Fibroblast of lung (primary cell): ENCODE results near the gene TCFL5.

Source experiments
- EZH2 ChIP-seq: IDR thresholded peaks from 2 replicates; pipeline ENCODE4 v1.5.1; 2012; ENCODE audit warnings: low read length, control low read depth, mild to moderate bottlenecking; ENCODE audit errors: missing control alignments
- TF ChIP-seq, protein P1 (sequence below), 2 donors: IDR thresholded peaks in 1 of 2; conservative IDR thresholded peaks in 1 of 2; 1 replicate in 1 of 2; 2 replicates in 1 of 2; pipeline ENCODE4 v1.5.1; 2011 to 2012; ENCODE audit warnings: low read length in 2 of 2, control low read depth in 1 of 2, inconsistent platforms in 1 of 2, low read depth in 1 of 2, mild to moderate bottlenecking in 1 of 2

DNA sequence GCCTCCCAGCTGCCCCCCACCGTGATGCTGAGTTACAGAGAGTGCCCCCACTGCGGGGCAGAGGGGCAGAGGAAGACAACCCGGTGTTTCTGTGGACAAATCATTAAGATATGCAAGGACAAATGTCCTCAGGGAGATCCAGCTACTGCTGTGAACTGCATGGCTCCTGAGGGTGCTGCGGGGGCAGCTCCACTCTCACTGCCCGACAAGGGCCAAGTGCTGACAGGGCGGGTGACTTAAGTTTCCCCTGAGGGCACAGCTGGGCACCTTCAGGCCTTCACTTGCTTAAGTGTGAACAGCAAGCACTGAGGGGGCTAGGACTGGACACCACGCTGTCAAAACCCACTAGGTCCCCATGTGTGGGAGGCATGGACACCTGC lies 26.2 kb upstream of the TCFL5 start:
- TF ChIP-seq, protein P1, sequence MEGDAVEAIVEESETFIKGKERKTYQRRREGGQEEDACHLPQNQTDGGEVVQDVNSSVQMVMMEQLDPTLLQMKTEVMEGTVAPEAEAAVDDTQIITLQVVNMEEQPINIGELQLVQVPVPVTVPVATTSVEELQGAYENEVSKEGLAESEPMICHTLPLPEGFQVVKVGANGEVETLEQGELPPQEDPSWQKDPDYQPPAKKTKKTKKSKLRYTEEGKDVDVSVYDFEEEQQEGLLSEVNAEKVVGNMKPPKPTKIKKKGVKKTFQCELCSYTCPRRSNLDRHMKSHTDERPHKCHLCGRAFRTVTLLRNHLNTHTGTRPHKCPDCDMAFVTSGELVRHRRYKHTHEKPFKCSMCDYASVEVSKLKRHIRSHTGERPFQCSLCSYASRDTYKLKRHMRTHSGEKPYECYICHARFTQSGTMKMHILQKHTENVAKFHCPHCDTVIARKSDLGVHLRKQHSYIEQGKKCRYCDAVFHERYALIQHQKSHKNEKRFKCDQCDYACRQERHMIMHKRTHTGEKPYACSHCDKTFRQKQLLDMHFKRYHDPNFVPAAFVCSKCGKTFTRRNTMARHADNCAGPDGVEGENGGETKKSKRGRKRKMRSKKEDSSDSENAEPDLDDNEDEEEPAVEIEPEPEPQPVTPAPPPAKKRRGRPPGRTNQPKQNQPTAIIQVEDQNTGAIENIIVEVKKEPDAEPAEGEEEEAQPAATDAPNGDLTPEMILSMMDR (conservative IDR thresholded peaks at IDR 0.05 in 1 of 2, IDR thresholded peaks at IDR 0.05 in 1 of 2; ENCODE audit: low read depth in 1 of 2, low read length in 2 of 2) = no peak
- TF ChIP-seq EZH2 = no peak
